Hepatic stellate cell (primary cell): ENCODE data around the gene CA4.

ENCODE experiments used
- DNase-seq: peaks from one replicate; pipeline ENCODE4 v3.0.0; 2011; ENCODE audit warnings: low spot score

CA4 gene

DNA sequence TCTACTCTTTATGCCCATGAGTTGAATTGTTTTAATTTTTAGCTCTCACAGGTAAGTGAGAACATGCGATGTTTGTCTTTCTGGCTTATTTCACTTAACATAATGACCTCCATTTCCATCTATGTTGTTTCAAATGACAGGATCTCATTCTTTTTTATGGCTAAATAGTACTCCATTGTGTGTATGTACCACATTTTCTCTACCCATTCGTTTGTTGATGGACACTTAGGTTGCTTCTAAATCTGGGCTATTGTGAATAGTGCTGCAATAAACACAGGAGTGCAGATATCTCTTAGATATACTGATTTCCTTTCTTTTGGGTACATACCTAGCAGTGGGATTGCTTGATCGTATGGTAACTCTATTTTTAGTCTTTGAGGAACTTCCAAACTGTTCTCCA, 19.3 kb upstream of the CA4 start:
- DNase-seq, result no peak

DNA sequence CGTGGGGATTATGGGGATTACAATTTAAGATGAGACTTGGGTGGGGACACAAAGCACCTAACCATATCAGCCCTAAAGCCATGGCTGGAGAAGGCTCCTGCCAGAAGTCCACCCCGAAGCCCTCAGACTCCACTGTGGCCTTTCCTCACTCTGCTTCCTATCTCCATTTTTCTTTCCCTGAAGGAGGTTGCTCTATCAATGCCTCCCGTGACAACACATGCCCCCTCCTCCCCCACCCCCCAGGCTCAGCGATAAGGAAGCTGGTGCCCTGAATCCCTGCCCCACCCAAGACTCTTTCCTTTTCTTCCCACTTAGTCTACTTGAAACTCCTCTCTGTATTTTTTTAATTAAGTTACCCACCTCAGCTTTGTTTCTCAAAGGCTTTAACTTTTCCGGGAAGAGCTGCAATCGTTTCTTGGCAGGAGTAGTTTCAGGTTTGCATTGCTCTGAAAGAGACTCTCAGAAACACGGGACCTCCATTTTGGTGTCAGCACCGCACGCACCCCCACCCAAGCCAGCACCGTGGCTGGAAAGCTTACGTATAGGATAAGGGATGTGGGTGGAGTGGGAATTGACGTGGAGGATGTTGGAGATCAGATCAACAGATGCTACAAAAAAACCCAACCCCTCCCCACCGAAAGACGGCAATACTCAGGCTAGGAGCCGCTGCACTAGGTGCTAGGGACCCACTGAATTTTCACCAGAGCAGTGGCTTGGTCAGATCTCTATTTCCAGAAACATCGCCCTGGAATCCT, 15.2 kb upstream of the CA4 start:
- DNase-seq, result peak; percentile 57

DNA sequence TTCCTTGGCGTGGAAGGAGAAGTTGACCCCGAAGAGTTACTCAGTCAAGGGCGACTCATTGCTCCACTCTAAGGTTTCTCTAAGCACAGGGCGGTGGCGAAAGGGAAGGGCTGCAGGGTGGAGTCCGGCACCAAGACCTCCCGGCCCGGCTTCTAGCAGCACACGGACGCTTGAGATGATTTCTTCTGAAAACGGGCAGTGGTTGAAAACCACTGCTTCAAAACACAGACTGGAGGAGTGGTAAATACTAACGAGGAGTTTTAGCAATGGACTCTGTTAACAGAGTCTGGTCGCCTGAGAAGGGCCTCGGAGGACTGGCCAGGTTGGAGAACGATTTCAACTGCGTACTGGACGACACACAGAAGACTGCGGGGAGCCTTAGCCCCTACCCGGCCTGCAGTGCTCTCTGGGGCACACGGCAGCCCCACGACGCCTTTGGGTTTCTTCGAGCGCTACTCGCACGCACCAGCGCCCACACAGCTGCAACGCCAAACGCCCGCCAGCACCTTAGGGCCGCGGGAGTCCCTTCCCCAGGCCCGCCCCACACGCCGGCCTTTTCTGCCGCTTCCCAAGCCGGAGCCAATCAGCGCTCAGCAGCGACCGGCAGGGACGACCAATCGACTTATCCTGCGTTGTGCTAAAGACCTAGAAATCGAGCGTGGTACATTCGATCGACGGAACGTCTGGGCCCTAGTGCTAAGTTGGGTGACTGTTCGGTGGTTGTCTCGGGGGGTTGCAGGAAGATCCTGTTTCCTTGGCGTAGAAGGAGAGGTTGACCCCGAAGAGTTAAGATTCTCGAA, 14.4 kb upstream of the CA4 start:
- peak; percentile 98 for DNase-seq

DNA sequence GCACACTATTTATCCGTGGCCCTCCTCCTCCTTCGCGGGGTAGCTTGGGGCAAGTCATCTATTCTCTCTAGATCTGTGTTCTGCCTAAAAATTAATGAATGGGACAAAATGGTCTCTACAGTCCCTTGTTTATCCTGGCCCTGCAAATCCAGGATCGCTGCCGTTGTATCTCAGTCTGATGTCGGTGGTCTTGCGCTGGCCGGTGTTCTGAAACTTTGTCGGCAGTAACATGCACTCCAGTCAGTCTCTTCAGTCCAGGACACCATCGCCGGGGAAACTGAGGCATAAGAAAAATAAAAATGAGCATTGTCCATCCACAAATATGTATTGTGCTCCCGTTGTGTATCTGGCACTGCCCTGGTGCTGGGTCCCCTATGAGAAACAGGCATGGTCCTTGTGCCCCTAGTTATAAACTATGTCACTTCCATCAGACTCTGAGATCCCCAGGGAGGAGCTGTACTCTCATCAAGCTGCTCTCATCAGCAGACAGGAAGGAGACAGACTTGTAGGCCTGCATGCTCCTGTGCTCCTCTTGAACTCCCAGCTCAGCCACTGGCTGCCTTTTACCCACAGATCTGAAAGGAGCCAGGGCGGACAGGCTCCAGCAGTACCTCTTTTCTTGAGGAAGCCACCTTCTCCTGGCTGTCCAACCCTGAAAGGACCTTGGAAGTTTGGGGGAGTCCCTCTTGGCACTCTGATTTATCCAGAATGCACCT, 13.7 kb upstream of the CA4 start:
- DNase-seq, result no peak

DNA sequence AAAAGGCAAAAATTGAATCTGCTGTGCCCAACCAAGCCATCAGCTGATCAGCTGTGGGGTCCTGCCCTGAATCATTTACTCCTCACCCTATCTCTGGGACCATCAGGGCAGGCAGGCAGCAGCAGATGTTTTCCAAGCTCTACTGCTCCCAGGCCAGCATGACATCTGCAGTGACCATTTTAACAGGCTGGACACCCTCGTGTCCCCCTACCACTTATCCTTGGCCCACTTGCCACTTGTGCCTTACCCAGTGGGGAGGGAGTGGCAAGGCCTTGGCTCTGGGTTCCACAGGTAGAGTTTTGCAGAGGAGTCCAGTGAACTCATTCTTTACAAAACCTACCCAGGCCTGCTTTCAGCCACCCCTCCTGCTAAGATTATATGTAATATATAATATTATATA, 12.0 kb upstream of the CA4 start:
- no peak for DNase-seq

DNA sequence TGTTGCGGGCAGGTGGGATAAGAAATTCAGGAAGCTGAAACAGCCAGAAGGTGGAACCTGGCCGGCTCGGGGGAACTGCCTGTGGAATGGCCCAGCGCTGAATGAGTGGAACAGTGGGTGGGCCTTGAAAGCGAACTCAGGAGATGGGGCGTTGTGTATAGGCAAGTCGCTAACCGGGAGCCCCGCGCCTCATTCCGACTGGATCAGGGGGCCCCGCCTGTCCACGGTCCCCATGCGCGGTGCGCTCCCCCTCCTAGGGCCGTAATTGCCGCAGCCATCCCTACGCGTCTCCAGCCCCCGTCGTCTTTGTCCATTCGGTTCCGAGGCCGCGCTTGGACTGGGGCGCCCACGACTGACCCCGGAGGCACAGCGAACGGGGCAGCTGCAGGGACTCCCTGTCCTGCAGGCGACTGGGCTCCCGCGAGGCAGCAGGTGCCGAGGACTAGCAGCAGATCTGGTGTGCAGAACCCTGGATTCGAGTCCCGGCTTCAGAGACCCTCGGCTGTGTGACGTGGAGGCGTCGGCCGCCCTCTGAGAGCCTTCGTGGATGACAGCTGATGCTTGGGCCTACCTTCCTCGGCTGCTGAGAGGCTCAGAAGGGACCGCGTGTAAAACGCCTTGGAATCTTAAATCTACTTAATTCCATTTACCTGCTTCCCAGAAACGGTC, 10.9 kb upstream of the CA4 start:
- no peak for DNase-seq

DNA sequence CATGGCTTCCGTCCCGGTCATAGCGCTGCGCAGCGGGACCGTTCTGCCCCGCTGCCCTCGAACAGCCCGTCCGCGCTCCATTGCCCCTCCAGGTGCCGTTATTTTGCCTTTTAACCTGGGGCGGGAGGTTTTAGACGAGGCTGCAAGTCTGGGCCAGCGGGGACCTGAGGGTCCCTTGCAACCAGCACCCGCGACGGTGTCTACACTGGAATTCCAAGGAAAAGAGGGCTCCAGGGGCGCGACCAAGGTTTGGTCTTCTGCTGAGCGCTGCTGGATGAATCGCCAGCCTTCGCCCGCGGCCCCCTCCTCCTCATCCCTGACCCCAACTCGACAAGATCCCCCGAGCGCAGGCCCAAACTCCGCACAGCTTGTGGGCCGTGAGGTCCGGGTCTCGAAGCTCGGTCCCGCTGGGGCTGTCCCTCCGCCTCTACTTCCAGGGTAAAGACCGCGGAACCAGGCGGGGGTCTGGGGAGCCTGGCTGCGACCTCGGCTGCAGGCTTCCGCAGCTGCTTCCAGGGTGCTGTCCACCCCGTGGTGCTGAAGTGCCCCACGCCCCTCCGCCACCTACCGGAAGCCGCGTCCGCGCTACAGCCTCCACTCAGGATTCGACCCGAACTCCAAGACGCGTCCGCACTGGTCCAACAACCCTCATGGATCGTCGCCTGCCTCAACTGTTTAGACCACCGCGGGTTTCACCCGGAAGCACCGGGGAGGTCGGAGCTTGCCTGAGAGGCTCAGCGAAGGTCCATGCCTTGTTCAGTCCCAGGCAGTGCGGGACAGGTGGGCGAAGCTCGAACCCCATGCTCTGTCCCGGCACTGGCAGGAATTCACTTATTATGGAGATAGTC, 10.1 kb upstream of the CA4 start:
- peak; percentile 84 for DNase-seq

DNA sequence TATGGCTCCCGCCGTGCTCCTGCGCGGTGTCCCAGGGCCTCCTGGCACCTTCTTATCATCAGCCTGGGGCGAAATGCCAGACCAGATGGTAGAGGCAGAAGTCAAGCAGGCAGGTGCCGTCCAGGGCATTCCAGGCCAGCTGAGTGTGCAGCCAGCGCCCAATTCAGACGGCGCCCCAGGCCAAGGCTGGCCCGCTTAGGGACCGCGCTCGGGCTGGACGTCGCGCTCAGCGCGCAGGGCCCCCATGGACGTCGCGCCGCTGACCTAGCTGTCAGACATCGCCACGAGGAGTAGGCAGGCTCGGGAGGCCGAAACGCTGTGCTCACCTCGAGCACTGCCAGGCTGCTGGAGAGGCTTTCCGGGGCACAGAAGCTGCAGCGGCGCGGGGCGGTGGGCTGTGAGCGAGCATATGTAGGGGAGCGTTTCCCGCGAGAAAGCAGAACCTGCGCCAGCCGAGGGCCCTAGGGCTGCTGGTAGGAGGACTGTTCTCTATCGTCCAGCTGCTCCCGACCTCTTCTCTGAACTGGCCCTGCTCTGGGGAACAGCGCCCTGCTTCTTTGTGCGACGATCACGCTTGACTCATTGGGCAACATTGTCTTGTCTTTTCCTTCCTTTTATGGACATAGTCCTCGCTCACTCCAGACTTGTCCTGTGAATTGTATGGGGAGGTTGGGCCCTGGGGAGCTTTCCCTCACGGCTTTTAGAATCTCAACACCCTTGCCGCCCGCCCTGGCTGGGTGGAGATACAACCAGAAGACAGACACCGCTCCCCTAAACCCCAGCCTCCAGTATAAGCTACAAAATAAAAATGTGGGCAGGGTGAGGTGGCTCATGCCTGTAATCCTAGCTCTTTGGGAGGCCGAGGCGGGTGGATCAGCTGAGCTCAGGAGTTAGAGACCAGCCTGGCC, 8.4 kb upstream of the CA4 start:
- no peak for DNase-seq

DNA sequence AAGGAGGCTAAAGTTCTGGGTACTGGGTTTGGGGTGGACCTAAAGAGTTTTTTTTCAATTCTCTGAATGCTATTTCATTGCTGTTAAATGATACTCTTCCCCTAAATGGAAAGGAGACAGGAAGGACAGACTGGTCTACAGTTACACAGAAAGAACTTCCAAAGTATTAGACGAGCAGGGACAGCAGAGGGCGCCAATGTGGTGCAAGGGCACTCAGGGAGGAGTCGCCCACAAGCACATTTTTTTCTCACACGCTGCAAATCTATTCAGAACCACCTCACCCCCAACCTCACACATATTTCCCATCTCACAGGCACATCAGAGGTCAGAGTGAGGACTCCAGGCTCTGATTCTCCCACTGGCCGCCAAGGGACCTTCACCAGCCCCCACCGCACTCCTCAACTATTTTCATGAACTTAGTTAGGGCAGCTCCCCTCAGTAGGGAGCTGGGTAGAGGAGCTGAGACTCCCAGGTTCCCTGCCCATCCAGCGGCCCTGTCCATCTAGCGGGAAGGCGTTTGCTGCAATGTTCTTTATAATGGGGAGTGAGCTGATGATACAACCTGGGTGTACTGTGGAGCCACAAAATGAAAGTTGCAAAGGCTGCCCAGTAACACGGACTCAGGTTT, 6.8 kb upstream of the CA4 start:
- DNase-seq, result peak; percentile 75

DNA sequence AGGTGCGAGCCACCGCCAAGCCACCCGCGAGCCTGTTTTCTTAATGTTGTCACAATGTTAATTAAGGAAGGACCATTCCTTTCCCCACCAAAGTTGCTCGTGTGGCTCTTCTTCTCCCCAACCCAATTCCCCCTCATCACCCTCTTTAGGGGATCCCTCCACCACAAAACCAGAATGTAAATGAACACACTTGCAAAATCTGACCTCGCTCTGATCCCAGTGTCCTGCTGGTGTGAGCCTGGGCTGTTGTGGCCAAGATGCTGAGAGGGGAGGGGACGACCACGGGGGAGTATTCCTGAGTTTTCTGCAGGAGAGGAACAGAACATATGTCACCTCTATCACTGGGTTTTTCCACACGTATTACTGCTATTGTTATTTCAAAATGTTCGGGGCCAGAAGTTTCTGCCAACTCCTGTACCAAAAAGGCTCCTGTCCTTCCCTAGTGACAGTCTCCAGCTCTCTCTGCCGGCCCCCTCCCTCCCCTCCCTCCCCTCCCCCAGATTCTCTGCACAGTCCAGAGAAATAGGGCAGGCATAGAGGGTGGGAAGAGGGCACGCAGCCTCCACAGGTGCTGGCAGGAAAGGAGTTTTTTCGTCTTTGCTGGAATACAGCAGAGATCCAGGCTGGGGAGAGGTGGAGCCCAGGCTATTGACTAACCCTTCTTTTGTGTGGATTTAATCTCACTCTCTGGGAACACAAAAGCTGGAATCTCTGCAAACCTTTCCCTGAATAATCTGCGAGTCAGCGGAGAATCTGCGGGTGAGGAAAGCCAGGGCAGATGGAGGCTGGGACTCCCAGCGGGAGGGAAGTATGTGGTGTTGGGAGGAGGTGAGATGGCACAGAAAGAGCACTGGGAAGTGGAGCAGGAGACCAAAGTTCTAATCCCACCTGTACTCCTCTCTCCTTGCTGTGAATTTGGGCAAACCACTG, 4.5 kb upstream of the CA4 start:
- DNase-seq, result no peak

DNA sequence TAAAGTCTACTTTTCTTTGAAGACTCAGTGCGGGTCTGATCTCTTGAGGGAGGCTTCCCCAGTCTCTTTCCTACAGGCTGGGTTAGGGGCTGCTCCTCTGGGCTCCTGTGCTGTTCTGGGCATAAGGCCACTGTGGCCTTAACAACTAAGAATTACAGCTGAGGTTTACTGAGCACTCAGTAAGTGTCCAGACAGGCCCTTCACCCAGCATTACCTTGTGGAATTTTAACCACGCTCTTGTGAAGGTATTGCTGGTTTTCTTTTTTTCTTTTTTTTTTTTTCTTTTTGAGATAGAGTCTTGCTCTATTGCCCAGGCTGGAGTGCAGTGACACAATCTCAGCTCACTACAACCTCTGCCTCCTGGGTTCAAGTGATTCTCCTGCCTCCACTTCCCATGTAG, 3.6 kb upstream of the CA4 start:
- DNase-seq, result no peak

DNA sequence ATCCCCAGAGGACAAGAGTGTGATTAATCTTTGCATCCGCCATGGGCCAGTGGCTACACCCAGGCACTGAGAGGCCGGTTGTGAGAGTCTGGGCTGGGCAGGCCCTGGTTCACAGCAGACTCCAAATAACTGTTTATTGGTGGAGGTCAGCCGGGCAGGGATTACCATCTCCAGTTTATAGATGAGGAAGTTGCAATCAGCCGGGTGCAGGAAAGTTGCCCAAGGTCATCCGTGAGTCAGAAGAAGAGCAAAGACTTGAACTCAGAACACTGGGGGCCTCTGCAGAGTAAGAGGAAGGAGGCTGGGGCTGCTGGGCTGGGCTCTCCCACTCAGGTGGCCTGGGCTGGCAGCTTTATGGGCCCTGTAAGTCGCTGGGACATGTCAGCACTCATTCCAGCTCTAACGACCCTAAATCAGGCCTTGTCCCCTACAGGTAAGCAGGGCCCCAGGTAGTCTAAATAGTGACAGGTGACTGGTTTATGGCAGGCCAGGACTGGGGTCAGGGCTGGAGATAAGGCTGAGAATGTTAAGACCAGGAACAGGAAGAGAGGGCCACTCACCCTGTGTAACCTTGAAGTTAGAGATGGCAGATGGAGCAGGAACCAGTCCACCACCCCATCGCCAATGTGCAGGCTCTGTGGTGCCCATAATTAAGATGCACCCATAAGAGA, 2.1 kb upstream of the CA4 start:
- no peak for DNase-seq

DNA sequence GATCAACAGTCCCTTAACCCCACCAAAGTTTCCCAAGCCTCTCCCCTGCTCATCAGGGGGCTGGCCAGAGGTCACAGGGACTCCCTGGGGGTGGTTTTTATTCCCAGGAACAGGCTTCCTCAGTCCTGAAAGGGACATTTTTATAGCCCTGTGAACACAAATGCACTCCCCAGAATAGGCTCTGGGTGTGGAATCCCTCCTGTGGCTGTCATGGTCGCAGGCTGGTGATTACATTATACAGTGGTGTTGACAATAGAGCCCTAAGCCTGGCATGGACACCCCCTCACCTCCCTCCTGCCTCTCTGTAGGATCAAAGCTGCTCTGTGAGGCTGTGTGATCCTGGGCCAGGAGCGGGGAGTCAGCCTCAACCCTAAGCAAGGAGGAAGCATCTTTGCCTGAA, 1.4 kb upstream of the CA4 start:
- DNase-seq, result no peak

DNA sequence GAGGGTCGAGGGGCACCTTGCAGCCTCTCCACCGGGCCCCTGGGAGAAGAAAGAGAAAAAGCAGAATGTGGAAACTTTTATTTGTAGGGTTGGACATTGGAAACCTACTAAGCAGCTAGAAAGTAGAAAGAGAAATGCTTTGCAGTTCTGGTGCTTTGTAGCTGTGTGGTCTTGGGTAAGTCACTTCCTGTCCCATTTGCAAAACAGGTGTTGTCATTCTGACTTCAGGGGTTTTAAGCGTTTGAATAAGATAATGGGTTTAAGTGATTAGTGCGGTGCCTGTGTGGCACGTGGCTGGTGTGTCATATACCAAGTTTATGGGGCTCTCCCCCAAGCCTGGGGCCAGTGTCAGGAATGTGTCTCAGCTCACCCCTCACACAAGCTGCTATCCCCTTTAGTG, 1.6 kb downstream of the CA4 start:
- no peak for DNase-seq

DNA sequence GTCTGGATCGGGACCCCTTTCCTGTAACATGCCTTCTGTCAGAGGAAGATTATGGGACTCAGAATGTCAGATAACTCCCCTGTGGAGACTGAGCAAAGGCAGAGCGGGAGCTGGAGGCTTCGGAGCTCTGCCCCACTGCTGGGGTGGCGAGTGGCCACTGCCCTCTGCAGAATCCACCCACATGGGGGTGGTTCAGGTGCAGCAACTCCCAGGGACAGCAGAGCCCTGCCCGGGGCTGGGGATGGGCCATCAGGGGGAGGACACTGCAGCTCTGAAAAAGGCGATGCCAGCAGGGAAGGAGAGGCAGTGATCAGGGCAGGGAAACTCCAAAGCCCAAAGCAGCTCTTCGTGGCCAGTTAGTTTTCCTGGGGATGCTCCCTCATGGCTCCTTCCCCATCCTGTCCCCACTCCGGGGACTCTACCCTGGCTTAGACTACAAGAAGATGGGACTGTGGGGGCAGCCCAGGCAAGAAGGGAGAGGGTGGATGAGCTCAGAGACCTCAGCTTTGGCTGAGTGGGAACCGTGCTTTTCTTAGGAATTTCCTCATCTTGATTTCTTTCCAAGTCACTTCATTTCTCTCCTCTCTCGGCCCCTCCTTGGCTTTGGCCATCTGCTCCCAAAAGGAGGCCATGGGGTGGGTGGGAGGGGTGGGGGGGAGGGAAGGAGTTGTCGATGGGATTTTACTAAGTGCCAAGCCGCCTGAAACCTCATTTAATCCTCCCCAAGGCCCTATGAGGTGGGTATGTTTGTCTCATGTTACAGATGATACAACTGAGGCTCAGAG, 4.0 kb downstream of the CA4 start:
- no peak for DNase-seq

DNA sequence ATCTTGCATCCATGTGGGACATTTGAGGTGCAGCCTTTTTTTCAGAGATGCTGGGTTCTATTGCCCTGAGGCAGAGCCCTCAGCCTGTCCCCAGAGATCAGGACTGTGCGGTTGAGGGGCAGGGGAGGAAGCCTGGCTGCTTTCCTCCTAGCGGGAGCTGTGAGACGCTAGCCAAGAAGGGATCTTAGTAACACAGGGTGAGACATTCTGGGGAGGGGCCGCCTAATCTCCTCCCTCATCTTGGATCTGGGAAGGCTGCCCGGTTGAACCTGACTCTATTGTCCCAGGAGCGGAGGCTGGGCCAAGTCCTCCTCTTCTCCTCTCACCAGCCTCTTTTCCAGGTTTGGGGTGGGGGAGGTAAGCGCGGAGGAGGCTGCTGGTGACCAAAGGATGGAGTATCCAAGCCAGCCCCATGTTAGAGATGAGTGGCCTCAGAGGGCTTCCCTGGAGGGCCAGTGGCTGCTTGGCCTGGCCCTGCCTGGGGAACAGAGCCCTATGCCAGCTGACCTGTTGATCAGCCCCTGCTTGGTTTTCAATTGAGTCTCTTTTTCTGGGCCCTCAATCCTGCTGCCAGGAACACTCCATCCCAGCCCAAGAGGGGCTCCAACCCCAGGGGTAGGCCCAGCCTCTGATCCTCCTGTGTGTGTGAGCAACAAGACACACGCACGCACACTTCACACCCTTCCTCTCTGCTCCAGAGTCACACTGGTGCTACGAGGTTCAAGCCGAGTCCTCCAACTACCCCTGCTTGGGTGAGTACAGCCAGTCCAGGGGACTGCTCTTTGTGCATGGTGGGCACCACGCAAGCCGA, 5.0 kb downstream of the CA4 start:
- peak; percentile 67 for DNase-seq

DNA sequence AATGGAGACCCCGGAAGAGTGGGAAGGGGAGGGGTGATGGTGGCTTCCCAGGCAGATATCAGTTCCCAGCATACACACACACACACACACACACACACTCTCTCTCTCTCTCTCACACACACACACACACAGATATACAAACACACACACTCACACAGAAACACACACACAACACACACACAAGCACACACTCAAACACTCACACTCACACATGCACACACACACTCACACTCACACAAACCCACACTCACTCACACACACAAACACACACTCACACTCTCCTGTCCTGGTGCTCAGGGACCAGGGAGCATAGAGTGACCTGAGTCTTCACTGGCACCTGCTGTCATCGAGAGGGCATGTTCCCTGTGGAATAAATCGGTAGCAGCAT, 5.6 kb downstream of the CA4 start:
- DNase-seq, result no peak
